ENCODE data around the gene SYAP1.

GRCh38 chrX:16778993-16779392 is 59.6 kb downstream of the SYAP1 start:
- TF ChIP-seq CEBPB (IDR thresholded peaks at IDR 0.05) = no peak
- TF ChIP-seq FOXM1 (IDR thresholded peaks at IDR 0.05; ENCODE audit: borderline replicate concordance, low read depth) = no peak
- TF ChIP-seq EGR1 (IDR thresholded peaks at IDR 0.05) = no peak
- TF ChIP-seq MAX (IDR thresholded peaks at IDR 0.05) = no peak
- no peak for TF ChIP-seq TAF1 (IDR thresholded peaks at IDR 0.05; ENCODE audit: low read depth)

All from Ishikawa (cell line).